T-cell (primary cell): ENCODE measurements around the gene SPEM1. TPM values are rescaled to one million over a fixed set of nuclear protein-coding genes. Genes with fewer than 3 reads are reported as not detected.
A peak's percentile ranks its signal among the peaks of the same experiment; 100 is the strongest.

Experiments
- ATAC-seq, 4 experiments: fragments of 200-7000 bp in 3 of 4; fragments of 150-1000 bp in 1 of 4; cut with Tn5 transposase; replicated peaks in 1 of 4; 1 replicate in 3 of 4; 2 replicates in 1 of 4; pipeline ENCODE4 v1.10.0; 2021; ENCODE audit warnings: moderate library complexity in 3 of 4, mild to moderate bottlenecking in 2 of 4, moderate number of reproducible peaks in 1 of 4
- CTCF ChIA-PET, 2 donors: fragments of 300-600 bp; sonication (Branson Sonifier 250); formaldehyde crosslinking; loops; one replicate each; lab custom pipeline; 2022; ENCODE audit warnings: antibody characterized with exemption in 2 of 2; lab: Charles Lee
- POLR2A ChIA-PET, 2 donors: fragments of 300-600 bp; sonication (Branson Sonifier 250); formaldehyde crosslinking; loops; one replicate each; lab custom pipeline; 2022; ENCODE audit warnings: antibody characterized with exemption in 2 of 2; lab: Charles Lee
- DNase-seq, 35 experiments: peaks; one replicate each; pipeline versions ENCODE4 v3.0.0 to v3.0.0-alpha.2; 2013 to 2023
- H3K27ac ChIP-seq: one replicate; pipeline ENCODE4 v1.5.1; 2013; ENCODE audit warnings: low read length
- H3K27me3 ChIP-seq, 2 experiments: replicated peaks in 1 of 2; 1 replicate in 1 of 2; 2 replicates in 1 of 2; pipeline versions ENCODE4 v1.6.1 to v1.7.0; 2013; ENCODE audit warnings: low read length in 1 of 2, mixed read lengths in 1 of 2; ENCODE audit not compliant: control insufficient read depth in 2 of 2, insufficient read depth in 2 of 2; ENCODE audit errors: extremely low read depth in 1 of 2
- H3K36me3 ChIP-seq, 2 donors: 1 replicate in 1 of 2; 2 replicates in 1 of 2; pipeline versions ENCODE4 v1.6.1 to v1.7.0; 2013; ENCODE audit warnings: low read length in 1 of 2; ENCODE audit not compliant: control insufficient read depth in 2 of 2, insufficient read depth in 1 of 2; ENCODE audit errors: extremely low read depth in 1 of 2
- H3K4me1 ChIP-seq, 2 experiments: 1 replicate in 1 of 2; 2 replicates in 1 of 2; pipeline versions ENCODE4 v1.6.1 to v1.7.0; 2013; ENCODE audit warnings: low read length in 2 of 2, mixed read lengths in 1 of 2; ENCODE audit not compliant: insufficient read depth in 2 of 2, control insufficient read depth in 1 of 2; ENCODE audit errors: extremely low read depth in 1 of 2
- H3K4me3 ChIP-seq, 2 donors: 1 replicate in 1 of 2; 2 replicates in 1 of 2; pipeline versions ENCODE4 v1.5.1 to v1.7.0; 2013; ENCODE audit warnings: mild to moderate bottlenecking in 2 of 2, low read length in 1 of 2, moderate library complexity in 1 of 2; ENCODE audit not compliant: control insufficient read depth in 1 of 2; ENCODE audit errors: extremely low read depth in 1 of 2
- H3K9me3 ChIP-seq: 2 replicates; pipeline ENCODE4 v1.7.0; 2013
- H3K27ac Mint-ChIP-seq, 2 donors: one replicate each; pipeline ENCODE4 v1.8.0; 2020 to 2021; ENCODE audit warnings: mild to moderate bottlenecking in 2 of 2, mixed read lengths in 2 of 2
- H3K27me3 Mint-ChIP-seq, 2 donors: one replicate each; pipeline ENCODE4 v1.8.0; 2021 to 2022; ENCODE audit warnings: mixed read lengths in 2 of 2
- H3K36me3 Mint-ChIP-seq: one replicate; pipeline ENCODE4 v1.8.0; 2021; ENCODE audit warnings: mixed read lengths
- H3K4me1 Mint-ChIP-seq, 3 donors: one replicate each; pipeline ENCODE4 v1.8.0; 2020 to 2022; ENCODE audit warnings: mixed read lengths in 3 of 3, mild to moderate bottlenecking in 1 of 3
- H3K4me3 Mint-ChIP-seq, 3 donors: one replicate each; pipeline ENCODE4 v1.8.0; 2020 to 2022; ENCODE audit warnings: mild to moderate bottlenecking in 3 of 3, mixed read lengths in 3 of 3, moderate library complexity in 3 of 3
- H3K9me3 Mint-ChIP-seq, 3 donors: one replicate each; pipeline ENCODE4 v1.8.0; 2020 to 2022; ENCODE audit warnings: mixed read lengths in 3 of 3
- WGBS: methylation state at CpG from one replicate; pipeline ENCODE4 v1.1.5; 2013; ENCODE audit warnings: missing lambda C conversion rate; ENCODE audit not compliant: insufficient coverage; 5-methylcytosine and 5-hydroxymethylcytosine counted together
- total RNA-seq, 35 experiments: library from RNA in 6 of 35; stranded (reverse) in 6 of 35; fragments of 120-200 nt in 1 of 35; gene quantifications; one replicate each; pipeline versions ENCODE4 v1.2.1 to v1.2.4 and lab custom pipeline; 2013 to 2026

Gene SPEM1
- total RNA-seq, 5 donors from 2014 or later (not counting 1 experiment from before 2014, with no cell fraction given), result not detected

- ATAC-seq (no peak), DNase-seq (no peak)
- peak overlapping the region in 1 of 3 donors; percentile 28 for H3K4me3 Mint-ChIP-seq
- Histone ChIP-seq H3K27ac (no peak overlapping the region), H3K27me3 (no peaks in the 10 kb centered on the region), H3K9me3 (no peaks in the 10 kb centered on the region), H3K4me3 (no peak overlapping the region), H3K4me1 (peaks cover 8 to 35% of the 10 kb centered on the region in 2 experiments), H3K36me3 (peaks cover 0 to 15% of the 10 kb centered on the region in 2 donors)
- CTCF ChIA-PET, result no interaction called here
- peaks cover 27 to 30% (median 29%) of the 10 kb centered on the region in 3 donors for H3K4me1 Mint-ChIP-seq
- peak overlapping the region in 1 of 2 donors; percentile 48 for H3K27ac Mint-ChIP-seq
- no peaks in the 10 kb centered on the region for H3K9me3 Mint-ChIP-seq
- POLR2A ChIA-PET, result no interaction called here
- WGBS, result 94% methylated on average over 3 of the region's 4 CpGs
- H3K36me3 Mint-ChIP-seq, result peaks cover 9% of the 10 kb centered on the region
- H3K27me3 Mint-ChIP-seq, result no peaks in the 10 kb centered on the region
Observed at GRCh38 chr17:7396147-7396546, 24.0 kb upstream of the SPEM1 start.

- no peak overlapping the region for H3K27ac Mint-ChIP-seq
- peaks cover 17 to 18% (median 18%) of the 10 kb centered on the region in 3 donors for H3K4me1 Mint-ChIP-seq
- ATAC-seq (no peak), DNase-seq (no peak)
- peaks cover 3% of the 10 kb centered on the region for H3K36me3 Mint-ChIP-seq
- peaks cover 2 to 19% of the 10 kb centered on the region in 2 experiments for H3K4me1 ChIP-seq
- ChIA-PET CTCF (interaction anchor here (0.6 to 1.1 kb wide), 3 partner anchors 14 to 762 kb away, joined by 3 to 4 read pairs (median 3); no protein-coding TSS in a partner anchor), POLR2A (interaction anchor here (0.7 kb wide), 2 partner anchors 14 to 24 kb away, joined by 4 read pairs; no protein-coding TSS in a partner anchor)
- H3K9me3 Mint-ChIP-seq, result no peaks in the 10 kb centered on the region
- no peak overlapping the region for H3K27ac ChIP-seq
- H3K4me3 ChIP-seq, result no peak overlapping the region
- no peaks in the 10 kb centered on the region for H3K9me3 ChIP-seq
- H3K36me3 ChIP-seq, result no peaks in the 10 kb centered on the region
- no peak overlapping the region for H3K4me3 Mint-ChIP-seq
- H3K27me3 ChIP-seq, result no peaks in the 10 kb centered on the region
- no CpG with 5 or more reads among the region's 2 CpGs for WGBS
- no peaks in the 10 kb centered on the region for H3K27me3 Mint-ChIP-seq
Observed at GRCh38 chr17:7398612-7399011, 21.5 kb upstream of the SPEM1 start.

GRCh38 chr17:7403043-7403726, 16.9 kb upstream of the SPEM1 start:
- H3K4me3 ChIP-seq, result peak overlapping the region; percentile 92 to 93
- peak overlapping the region; percentile 84 for H3K27ac ChIP-seq
- H3K36me3 Mint-ChIP-seq, result peaks cover 3% of the 10 kb centered on the region
- H3K4me1 Mint-ChIP-seq, result peaks cover 12 to 21% (median 15%) of the 10 kb centered on the region in 3 donors
- CTCF ChIA-PET, result interaction anchor here in 1 of 2 donors (0.6 kb wide), 1 partner anchor 248 kb away, joined by 3 read pairs; no protein-coding TSS in a partner anchor
- DNase-seq, result peak in 13 of 35 experiments; percentile 12 to 46 (median 25)
- H3K27me3 ChIP-seq, result peaks cover 0 to 8% of the 10 kb centered on the region in 2 experiments
- H3K27ac Mint-ChIP-seq, result peak overlapping the region; percentile 72 to 96
- peaks cover 0 to 1% of the 10 kb centered on the region in 2 donors for H3K27me3 Mint-ChIP-seq
- peaks cover 2 to 26% of the 10 kb centered on the region in 2 experiments for H3K4me1 ChIP-seq
- WGBS, result 86% methylated on average over 4 of the region's 16 CpGs
- peak overlapping the region; percentile 90 to 95 (median 94) for H3K4me3 Mint-ChIP-seq
- ATAC-seq, result no peak
- no peaks in the 10 kb centered on the region for H3K9me3 ChIP-seq
- H3K36me3 ChIP-seq, result no peaks in the 10 kb centered on the region
- POLR2A ChIA-PET, result interaction anchor here (0.5 to 1.0 kb wide), 4 partner anchors 32 to 144 kb away, joined by 3 read pairs; no protein-coding TSS in a partner anchor
- H3K9me3 Mint-ChIP-seq, result no peaks in the 10 kb centered on the region

GRCh38 chr17:7403727-7403976, 16.5 kb upstream of the SPEM1 start:
- Histone ChIP-seq H3K36me3 (no peaks in the 10 kb centered on the region), H3K4me3 (peak overlapping the region; percentile 92 to 93), H3K27me3 (peaks cover 0 to 8% of the 10 kb centered on the region in 2 experiments), H3K9me3 (no peaks in the 10 kb centered on the region), H3K4me1 (peaks cover 2 to 29% of the 10 kb centered on the region in 2 experiments), H3K27ac (peak overlapping the region; percentile 84)
- H3K4me3 Mint-ChIP-seq, result peak overlapping the region; percentile 90 to 95 (median 94)
- peaks cover 3% of the 10 kb centered on the region for H3K36me3 Mint-ChIP-seq
- POLR2A ChIA-PET, result interaction anchor here (0.5 to 1.0 kb wide), 9 partner anchors 9 to 213 kb away, joined by 3 to 8 read pairs (median 4); partner anchors contain the start of genes FXR2 (in 1 of the 2), GPS2 (in 1 of the 2), PLSCR3 (in 1 of the 2) and TMEM102 (in 1 of the 2)
- CTCF ChIA-PET, result interaction anchor here in 1 of 2 donors (0.6 to 1.0 kb wide), 8 partner anchors 10 to 283 kb away, joined by 3 to 21 read pairs (median 4); partner anchors contain the start of genes PLSCR3, SAT2, TMEM102 and TP53
- peaks cover 12 to 21% (median 15%) of the 10 kb centered on the region in 3 donors for H3K4me1 Mint-ChIP-seq
- no peak for DNase-seq
- ATAC-seq, result no peak
- no peaks in the 10 kb centered on the region for H3K9me3 Mint-ChIP-seq
- 0% methylated on average over 6 of the region's 13 CpGs for WGBS
- peaks cover 0 to 1% of the 10 kb centered on the region in 2 donors for H3K27me3 Mint-ChIP-seq
- peak overlapping the region; percentile 87 to 96 for H3K27ac Mint-ChIP-seq

- no peaks in the 10 kb centered on the region for H3K9me3 ChIP-seq
- H3K27me3 Mint-ChIP-seq, result peaks cover 0 to 1% of the 10 kb centered on the region in 2 donors
- H3K36me3 ChIP-seq, result no peaks in the 10 kb centered on the region
- H3K4me1 Mint-ChIP-seq, result peaks cover 13 to 24% (median 15%) of the 10 kb centered on the region in 3 donors
- POLR2A ChIA-PET, result interaction anchor here (0.5 to 1.0 kb wide), 7 partner anchors 10 to 213 kb away, joined by 3 to 8 read pairs (median 5); partner anchors contain the start of genes FXR2 (in 1 of the 2), GPS2 (in 1 of the 2), PLSCR3 (in 1 of the 2) and TMEM102 (in 1 of the 2)
- no peaks in the 10 kb centered on the region for H3K9me3 Mint-ChIP-seq
- peaks cover 2 to 32% of the 10 kb centered on the region in 2 experiments for H3K4me1 ChIP-seq
- CTCF ChIA-PET, result interaction anchor here in 1 of 2 donors (0.6 to 1.0 kb wide), 9 partner anchors 10 to 284 kb away, joined by 3 to 21 read pairs (median 3); partner anchors contain the start of genes PLSCR3, SAT2, TMEM102 and TP53
- H3K27ac ChIP-seq, result peak within 1 kb of the TSS; percentile 84
- peaks cover 3% of the 10 kb centered on the region for H3K36me3 Mint-ChIP-seq
- peak within 1 kb of the TSS; percentile 87 to 96 for H3K27ac Mint-ChIP-seq
- peak; percentile 86 to 91 (median 90) for ATAC-seq
- H3K4me3 ChIP-seq, result peak within 1 kb of the TSS; percentile 92 to 93
- WGBS, result under 1% methylated on average over 34 of the region's 49 CpGs
- peak within 1 kb of the TSS; percentile 90 to 95 (median 94) for H3K4me3 Mint-ChIP-seq
- DNase-seq, result peak; percentile 87 to 98 (median 94)
- peaks cover 0 to 8% of the 10 kb centered on the region in 2 experiments for H3K27me3 ChIP-seq
Observed at GRCh38 chr17:7403977-7404736, 16.0 kb upstream of the SPEM1 start, which contains the start of gene TMEM256. TSS of gene TMEM256 (minus strand) at chr17:7404097. CDS start at chr17:7404084, 13 bp downstream.
